Measurements from ENCODE around the gene IGSF11.
"Not testable (repeated sequence)": the region's sequence is repeated elsewhere in the genome, so short reads cannot be mapped to it uniquely, and the experiment has no call there.

Gene IGSF11, protein sequence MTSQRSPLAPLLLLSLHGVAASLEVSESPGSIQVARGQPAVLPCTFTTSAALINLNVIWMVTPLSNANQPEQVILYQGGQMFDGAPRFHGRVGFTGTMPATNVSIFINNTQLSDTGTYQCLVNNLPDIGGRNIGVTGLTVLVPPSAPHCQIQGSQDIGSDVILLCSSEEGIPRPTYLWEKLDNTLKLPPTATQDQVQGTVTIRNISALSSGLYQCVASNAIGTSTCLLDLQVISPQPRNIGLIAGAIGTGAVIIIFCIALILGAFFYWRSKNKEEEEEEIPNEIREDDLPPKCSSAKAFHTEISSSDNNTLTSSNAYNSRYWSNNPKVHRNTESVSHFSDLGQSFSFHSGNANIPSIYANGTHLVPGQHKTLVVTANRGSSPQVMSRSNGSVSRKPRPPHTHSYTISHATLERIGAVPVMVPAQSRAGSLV

DNA sequence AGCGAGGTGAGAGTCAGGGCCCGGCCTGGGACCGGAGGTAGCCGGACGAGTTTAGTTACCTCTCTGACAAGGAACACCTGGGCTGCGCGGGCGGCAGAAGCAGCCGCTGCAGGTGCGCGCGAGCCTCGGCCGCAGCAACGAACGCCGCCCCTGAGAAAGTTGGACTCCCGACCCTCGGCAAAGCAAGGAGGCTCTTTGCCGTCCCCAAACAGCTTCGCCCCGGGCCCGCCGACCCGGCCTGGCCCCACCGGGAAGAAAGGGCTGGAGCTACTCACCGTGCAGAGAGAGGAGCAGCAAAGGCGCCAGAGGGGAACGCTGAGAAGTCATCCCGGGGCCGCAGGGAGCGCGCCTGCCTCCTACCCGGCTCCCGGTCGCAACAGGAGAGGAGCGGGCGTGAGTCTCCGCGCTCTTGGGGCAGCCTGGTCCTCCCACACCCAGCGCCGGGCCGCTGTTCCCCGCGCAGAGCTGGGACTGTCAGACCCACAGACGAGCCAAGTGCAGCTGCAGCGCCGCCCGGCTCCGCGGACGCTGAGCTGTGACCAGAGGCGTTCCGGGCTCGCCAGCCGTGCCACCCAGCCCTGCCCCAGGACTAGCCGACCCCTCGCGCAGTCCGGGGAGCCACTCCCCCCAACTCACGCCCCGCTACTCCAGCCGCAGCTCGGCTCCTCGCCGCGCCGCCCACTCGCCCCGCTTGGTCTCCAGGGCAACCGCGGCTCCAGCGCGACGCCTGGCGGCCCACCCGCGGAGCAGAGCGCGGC, at the start of gene IGSF11:
Gene IGSF11, minus strand, starts transcription at position 591 of the 758 bp plus-strand sequence. Its CDS starts 264 bp downstream, at position 327.
- peak; percentile 30 for DNase-seq (ENCODE audit: low read depth)

DNA sequence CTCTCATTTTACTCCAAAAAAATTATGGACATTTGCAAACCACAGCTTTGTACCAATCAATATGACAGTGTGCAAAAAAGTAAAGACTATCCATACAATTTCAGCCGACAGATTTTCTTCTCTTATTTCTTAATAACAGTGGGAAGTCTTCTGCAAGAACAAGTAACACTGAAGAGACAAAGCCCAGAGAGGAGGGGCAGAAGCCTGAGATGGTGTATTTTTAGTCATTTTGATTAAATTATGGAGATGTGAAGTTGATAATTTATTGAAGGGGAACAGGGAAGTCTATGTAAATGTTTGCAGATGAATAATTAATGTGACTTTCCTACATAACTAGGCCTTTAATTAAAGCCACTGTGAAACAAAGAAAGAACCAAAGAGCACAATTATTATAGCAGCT, 45.7 kb upstream of the IGSF11 start:
- DNase-seq (ENCODE audit: low read depth), result no peak

- no peak for DNase-seq (ENCODE audit: low read depth)
These were observed 38.8 kb upstream of the IGSF11 start for GRCh38 chr3:119073258-119074001.

DNA sequence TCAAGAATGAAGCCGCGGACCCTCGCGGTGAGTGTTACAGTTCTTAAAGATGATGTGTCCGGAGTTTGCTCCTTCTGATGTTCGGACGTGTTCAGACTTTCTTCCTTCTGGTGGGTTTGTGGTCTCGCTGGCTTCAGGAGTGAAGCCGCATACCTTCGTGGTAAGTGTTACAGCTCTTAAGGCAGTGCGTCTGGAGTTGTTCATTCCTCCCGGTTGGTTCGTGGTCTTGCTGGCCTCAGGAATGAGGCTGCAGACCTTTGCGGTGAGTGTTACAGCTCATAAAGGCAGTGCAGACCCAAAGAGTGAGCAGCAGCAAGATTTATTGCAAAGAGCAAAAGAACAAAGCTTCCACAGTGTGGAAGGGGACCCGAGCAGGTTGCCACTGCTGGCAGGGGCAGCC, 37.8 kb upstream of the IGSF11 start:
- DNase-seq (ENCODE audit: low read depth), result not testable (repeated sequence)

- no peak for DNase-seq (ENCODE audit: low read depth)
These were observed 35.1 kb upstream of the IGSF11 start for GRCh38 chr3:119069725-119070124.

- DNase-seq (ENCODE audit: low read depth), result no peak
These were observed 28.8 kb upstream of the IGSF11 start for GRCh38 chr3:119063471-119063870.

GRCh38 chr3:119062892-119063291, 28.2 kb upstream of the IGSF11 start:
- no peak for DNase-seq (ENCODE audit: low read depth)

DNA sequence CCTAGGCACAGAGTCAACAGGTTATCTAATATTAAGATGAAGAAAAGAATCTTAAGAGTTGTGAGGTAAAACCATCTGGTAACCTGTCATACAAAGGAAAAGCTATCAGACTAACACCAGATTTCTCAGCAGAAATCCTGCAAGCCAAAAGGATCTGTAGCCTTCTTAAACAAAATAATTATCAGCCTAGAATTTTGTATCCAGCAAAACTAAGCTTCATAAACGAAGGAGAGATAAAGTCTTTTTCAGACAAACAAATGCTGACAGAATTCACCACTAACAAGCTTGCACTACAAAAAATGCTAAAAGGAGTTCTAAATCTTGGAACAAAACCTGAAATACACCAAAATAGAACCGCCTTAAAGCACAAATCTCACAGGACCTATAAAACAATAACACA, 9.9 kb upstream of the IGSF11 start:
- DNase-seq (ENCODE audit: low read depth), result no peak

- DNase-seq (ENCODE audit: low read depth), result no peak
These were observed 7.5 kb upstream of the IGSF11 start for GRCh38 chr3:119042162-119042561.

GRCh38 chr3:119035014-119035346, 334 bp upstream of the IGSF11 start:
- no peak for DNase-seq (ENCODE audit: low read depth)

DNA sequence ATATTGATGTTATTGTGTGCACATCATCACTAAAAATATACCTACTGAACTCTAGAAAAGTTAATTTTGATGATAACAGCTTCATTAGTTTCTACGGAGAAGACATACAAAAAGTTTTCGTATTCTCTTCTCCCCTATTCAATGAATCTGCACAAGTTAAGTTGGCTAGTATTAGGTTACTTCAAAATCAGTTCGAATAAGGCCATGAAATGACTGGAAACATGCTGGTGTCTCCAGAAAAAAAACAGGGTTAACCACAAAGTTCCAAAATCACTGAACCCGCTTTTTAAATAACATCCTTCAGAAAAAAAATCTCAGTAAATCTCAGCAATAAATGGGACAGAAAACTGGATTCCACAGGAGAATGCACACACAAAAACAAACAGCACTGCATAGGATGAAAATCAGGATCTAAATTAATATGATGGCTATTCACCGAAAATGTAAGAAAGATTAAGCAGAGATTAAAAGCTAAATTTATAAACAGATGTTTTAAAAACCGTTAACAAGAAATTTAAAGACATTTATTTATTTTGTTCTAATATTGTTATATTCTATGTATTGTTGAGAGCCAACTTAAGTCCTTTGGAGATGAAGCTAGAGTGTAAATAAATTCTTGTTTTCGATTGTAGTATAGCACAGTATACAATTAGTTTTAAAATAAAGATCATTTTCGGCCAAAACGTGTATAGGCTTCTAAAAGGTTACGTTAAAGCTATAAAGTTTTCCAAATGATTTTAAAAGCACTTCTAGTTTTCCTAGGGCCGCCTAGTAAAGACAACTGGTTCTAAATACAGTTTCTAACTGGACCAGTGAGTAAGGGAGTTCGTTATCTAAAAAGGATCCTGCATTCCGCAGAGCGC, 1.0 kb downstream of the IGSF11 start:
- no peak for DNase-seq (ENCODE audit: low read depth)

DNA sequence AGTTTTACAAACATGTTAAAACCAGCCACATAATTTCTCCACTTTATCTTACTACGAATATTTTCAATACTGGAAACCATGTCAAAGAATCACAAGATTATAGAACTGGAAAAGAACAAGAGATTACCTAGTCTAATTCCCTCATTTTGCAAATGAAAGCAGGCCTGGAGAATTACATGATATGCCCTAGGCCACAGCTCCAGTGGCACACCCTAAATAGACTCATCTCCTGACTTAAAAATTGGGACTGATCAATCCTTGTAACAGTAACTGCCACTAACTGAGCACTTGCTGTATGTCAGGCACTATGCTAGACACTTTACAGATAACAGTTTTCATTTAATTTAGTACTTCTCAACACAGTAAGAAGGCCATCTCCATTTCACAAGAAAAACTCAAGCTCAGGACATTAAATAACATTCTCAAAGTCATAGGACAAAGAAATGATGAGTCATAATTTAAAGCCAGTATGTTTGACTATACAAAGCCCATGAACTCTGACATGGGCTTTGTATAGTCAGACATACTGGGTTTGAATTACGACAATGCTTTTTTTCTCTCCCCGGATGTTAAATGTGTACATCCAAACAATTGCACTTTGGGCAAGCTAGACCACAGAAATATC, 9.4 kb downstream of the IGSF11 start:
- no peak for DNase-seq (ENCODE audit: low read depth)

GRCh38 chr3:119019767-119020518, 14.7 kb downstream of the IGSF11 start:
- no peak for DNase-seq (ENCODE audit: low read depth)

GRCh38 chr3:119018690-119019463, 15.8 kb downstream of the IGSF11 start:
- DNase-seq (ENCODE audit: low read depth), result no peak

DNA sequence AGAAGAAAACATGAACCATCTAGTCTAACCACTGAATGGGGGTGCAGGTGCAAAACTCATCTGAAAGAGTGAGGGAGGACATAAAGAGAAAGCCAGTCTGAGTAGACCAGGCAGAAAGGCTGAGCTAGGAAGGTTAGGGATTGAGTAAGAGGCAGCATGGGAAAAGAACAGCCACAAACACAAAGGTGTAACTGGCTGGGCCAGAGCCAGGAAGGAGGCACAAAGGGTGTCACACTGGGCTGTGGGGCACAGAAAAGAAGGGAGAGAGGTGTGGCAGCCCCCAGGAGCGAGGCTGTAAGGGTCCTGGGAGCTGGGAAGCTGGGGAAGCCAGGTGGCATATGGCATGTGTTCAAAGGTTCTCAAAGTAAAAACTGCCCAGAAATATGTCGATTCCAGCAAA, 18.7 kb downstream of the IGSF11 start:
- no peak for DNase-seq (ENCODE audit: low read depth)

DNA sequence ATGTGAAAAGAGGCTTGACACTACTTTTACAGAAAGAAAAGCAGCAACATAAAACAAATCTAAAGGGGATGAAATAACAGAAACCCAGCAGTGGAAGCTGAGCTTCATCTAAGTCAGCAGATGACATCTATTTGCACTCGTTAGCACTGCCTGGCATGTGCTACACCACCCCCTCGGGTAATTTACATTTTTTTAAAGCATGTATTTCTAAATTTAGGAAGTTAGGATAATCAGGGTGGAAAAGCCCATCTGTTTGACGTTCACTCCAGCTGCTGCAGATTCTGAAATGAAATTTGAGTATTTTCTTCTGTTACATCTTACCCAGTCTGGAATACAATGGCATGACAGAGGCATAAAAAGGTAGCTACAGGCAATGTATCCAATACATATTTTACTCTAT, 20.7 kb downstream of the IGSF11 start:
- no peak for DNase-seq (ENCODE audit: low read depth)

DNA sequence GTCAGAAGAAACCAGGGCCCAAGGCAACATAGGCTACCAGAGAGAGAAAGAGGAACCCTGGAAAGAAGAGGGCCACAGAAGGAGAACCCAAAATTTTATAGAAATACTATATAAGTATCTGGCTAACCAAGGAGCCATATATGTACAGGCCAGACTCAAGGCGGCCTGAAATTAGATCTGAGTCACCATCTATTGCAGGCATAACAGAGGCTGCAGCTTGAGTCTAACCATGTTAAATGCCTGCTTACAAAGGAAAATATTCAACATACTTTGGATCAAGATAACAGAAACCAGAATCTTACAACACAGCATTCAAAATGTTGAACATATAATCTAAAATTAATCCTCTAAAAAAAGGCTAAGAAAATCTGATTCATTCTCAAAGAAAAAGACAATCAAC, 23.1 kb downstream of the IGSF11 start:
- DNase-seq (ENCODE audit: low read depth), result no peak

- no peak for DNase-seq (ENCODE audit: low read depth)
These were observed 37.5 kb downstream of the IGSF11 start for GRCh38 chr3:118997190-118997589.

GRCh38 chr3:118991775-118992174, 42.9 kb downstream of the IGSF11 start:
- DNase-seq (ENCODE audit: low read depth), result no peak

Measured in activated gamma-delta T cell treated with anti-CD3 and anti-CD28 coated beads, Interleukin-2, amount 50 U/mL, for 16 hours (primary cell).